ENCODE measurements around the gene CADM1. TPM values are rescaled to one million over a fixed set of nuclear protein-coding genes. Genes with fewer than 3 reads are reported as not detected.

CADM1 gene
- total and polyA plus RNA-seq, 2 donors (not counting 3 experiments of a cell fraction or from before 2014, with no cell fraction given), result 0.52 to 2.6 TPM

GRCh38 chr11:115286614-115287013, 217.6 kb downstream of the CADM1 start:
- ChIA-PET CTCF (no interaction called here), POLR2A (no interaction called here)
- H3K9me3 ChIP-seq (replicated peaks; ENCODE audit: control insufficient read depth, insufficient read depth, low read length), result no peaks in the 10 kb centered on the region
- H3K4me1 ChIP-seq (ENCODE audit: control insufficient read depth, extremely low read depth, insufficient read depth, low read length), result peaks cover 25% of the 10 kb centered on the region
- BruUV-seq (replicated peaks), result no TSS peak
- DNase-seq (ENCODE audit: low read depth, low spot score) (no peak), FAIRE-seq (no peak)
- TF ChIP-seq POLR2A (IDR thresholded peaks at IDR 0.05; ENCODE audit: low read depth, low read length), result no peak
- no peak for TF ChIP-seq FOS (IDR thresholded peaks at IDR 0.05; ENCODE audit: borderline replicate concordance, insufficient read depth, low read length)
- TF ChIP-seq GATA2 (IDR thresholded peaks at IDR 0.05; ENCODE audit: insufficient read depth, insufficient read length, low read depth, low read length), result no peak
- TF ChIP-seq JUN (IDR thresholded peaks at IDR 0.05; ENCODE audit: borderline replicate concordance, insufficient read depth, insufficient read length, low read depth), result no peak
- no peak for TF ChIP-seq CTCF (IDR thresholded peaks at IDR 0.05; ENCODE audit: extremely low read depth in 1 of 2, insufficient read depth in 1 of 2, low read depth in 1 of 2, low read length in 2 of 2)
- no peak for TF ChIP-seq POLR2AphosphoS5 (IDR thresholded peaks at IDR 0.05; ENCODE audit: insufficient read depth, low read depth, low read length)
- no peak for TF ChIP-seq MYC (IDR thresholded peaks at IDR 0.05; ENCODE audit: low read depth, low read length)
- peak overlapping the region; percentile 17 for H2AFZ ChIP-seq (ENCODE audit: low read depth, low read length)
- no peaks in the 10 kb centered on the region for H4K20me1 ChIP-seq (replicated peaks; ENCODE audit: control insufficient read depth, extremely low read depth, insufficient read depth, low read length)
- H3K79me2 ChIP-seq (ENCODE audit: control insufficient read depth, insufficient read depth, low read length), result no peaks in the 10 kb centered on the region
- no peaks in the 10 kb centered on the region for H3K36me3 ChIP-seq (ENCODE audit: control insufficient read depth in 2 of 2, extremely low read depth in 1 of 2, insufficient read depth in 2 of 2, low read length in 2 of 2)
- intact Hi-C loops (cut with micrococcal nuclease), result no loop called here
- no peaks in the 10 kb centered on the region for H3K9me1 ChIP-seq (replicated peaks; ENCODE audit: control insufficient read depth, extremely low read depth, insufficient read depth, low read length)
- H3K4me3 ChIP-seq (replicated peaks in 1 of 3; ENCODE audit: insufficient read depth in 1 of 3, low read depth in 1 of 3, low read length in 3 of 3), result no peak overlapping the region
- no peak overlapping the region for H3K9ac ChIP-seq (replicated peaks; ENCODE audit: extremely low read depth, insufficient read depth, low read length)
- dilution Hi-C loops (cut with MboI; ENCODE audit: extremely low pct_ligation_motif_present, low sequenced_read_pairs), result no loop called here
- H3K27me3 ChIP-seq (ENCODE audit: control insufficient read depth in 2 of 2, insufficient read depth in 2 of 2, low read length in 2 of 2), result no peaks in the 10 kb centered on the region
- no peak overlapping the region for H3K4me2 ChIP-seq (ENCODE audit: insufficient read depth, low read length)
- H3K27ac ChIP-seq (ENCODE audit: insufficient read depth, low read depth, low read length), result no peak overlapping the region

GRCh38 chr11:115284773-115285172, 219.4 kb downstream of the CADM1 start:
- FAIRE-seq (peak; percentile 79), DNase-seq (ENCODE audit: low read depth, low spot score) (peak; percentile 60)
- H3K4me2 ChIP-seq (ENCODE audit: insufficient read depth, low read length), result no peak overlapping the region
- H3K36me3 ChIP-seq (ENCODE audit: control insufficient read depth in 2 of 2, extremely low read depth in 1 of 2, insufficient read depth in 2 of 2, low read length in 2 of 2), result no peaks in the 10 kb centered on the region
- no peak overlapping the region for H3K9ac ChIP-seq (replicated peaks; ENCODE audit: extremely low read depth, insufficient read depth, low read length)
- H3K27me3 ChIP-seq (ENCODE audit: control insufficient read depth in 2 of 2, insufficient read depth in 2 of 2, low read length in 2 of 2), result no peaks in the 10 kb centered on the region
- intact Hi-C loops (cut with micrococcal nuclease) (no loop called here), dilution Hi-C loops (cut with MboI; ENCODE audit: extremely low pct_ligation_motif_present, low sequenced_read_pairs) (no loop called here)
- no TSS peak for BruUV-seq (replicated peaks)
- no peaks in the 10 kb centered on the region for H3K9me1 ChIP-seq (replicated peaks; ENCODE audit: control insufficient read depth, extremely low read depth, insufficient read depth, low read length)
- no peaks in the 10 kb centered on the region for H3K9me3 ChIP-seq (replicated peaks; ENCODE audit: control insufficient read depth, insufficient read depth, low read length)
- H3K27ac ChIP-seq (ENCODE audit: insufficient read depth, low read depth, low read length), result no peak overlapping the region
- H3K4me3 ChIP-seq (replicated peaks in 1 of 3; ENCODE audit: insufficient read depth in 1 of 3, low read depth in 1 of 3, low read length in 3 of 3), result no peak overlapping the region
- ChIA-PET CTCF (no interaction called here), POLR2A (no interaction called here)
- no peaks in the 10 kb centered on the region for H3K79me2 ChIP-seq (ENCODE audit: control insufficient read depth, insufficient read depth, low read length)
- H4K20me1 ChIP-seq (replicated peaks; ENCODE audit: control insufficient read depth, extremely low read depth, insufficient read depth, low read length), result no peaks in the 10 kb centered on the region
- H2AFZ ChIP-seq (ENCODE audit: low read depth, low read length), result no peak overlapping the region
- peaks cover 6% of the 10 kb centered on the region for H3K4me1 ChIP-seq (ENCODE audit: control insufficient read depth, extremely low read depth, insufficient read depth, low read length)
- TF ChIP-seq POLR2A (IDR thresholded peaks at IDR 0.05; ENCODE audit: low read depth, low read length) (no peak), FOS (IDR thresholded peaks at IDR 0.05; ENCODE audit: borderline replicate concordance, insufficient read depth, low read length) (no peak), MYC (IDR thresholded peaks at IDR 0.05; ENCODE audit: low read depth, low read length) (no peak), MAX (IDR thresholded peaks at IDR 0.05; ENCODE audit: insufficient read depth, insufficient read length) (no peak), JUN (IDR thresholded peaks at IDR 0.05; ENCODE audit: borderline replicate concordance, insufficient read depth, insufficient read length, low read depth) (no peak), CTCF (IDR thresholded peaks at IDR 0.05; ENCODE audit: extremely low read depth in 1 of 2, insufficient read depth in 1 of 2, low read depth in 1 of 2, low read length in 2 of 2) (no peak), GATA2 (IDR thresholded peaks at IDR 0.05; ENCODE audit: insufficient read depth, insufficient read length, low read depth, low read length) (no peak), EZH2 (IDR thresholded peaks at IDR 0.05; ENCODE audit: borderline replicate concordance, low read depth, low read length, severe bottlenecking) (no peak), POLR2AphosphoS5 (IDR thresholded peaks at IDR 0.05; ENCODE audit: insufficient read depth, low read depth, low read length) (no peak)
